Neural progenitor cell (in vitro differentiated cells): ENCODE data around the gene HDAC4. TPM values are rescaled to one million over a fixed set of nuclear protein-coding genes. Genes with fewer than 3 reads are reported as not detected.

Experiments
- DNase-seq: peaks from one replicate; pipeline ENCODE4 v3.0.0-alpha.2; 2016; ENCODE audit warnings: low spot score
- H2AFZ ChIP-seq: fragments of 200-600 bp; sonication (generic); replicated peaks from 2 replicates; pipeline ENCODE4 v1.6.1; 2016; ENCODE audit warnings: antibody characterized with exemption
- H3F3A ChIP-seq: fragments of 200-600 bp; sonication (generic); 2 replicates; pipeline ENCODE4 v1.6.1; 2016; ENCODE audit warnings: antibody characterized with exemption, low read depth
- H3K27ac ChIP-seq: fragments of 200-600 bp; sonication (generic); 2 replicates; pipeline ENCODE4 v1.5.1; 2016; ENCODE audit warnings: mild to moderate bottlenecking
- H3K27me3 ChIP-seq: fragments of 200-600 bp; sonication (generic); 2 replicates; pipeline ENCODE4 v1.6.1; 2016; ENCODE audit warnings: mild to moderate bottlenecking, moderate library complexity
- H3K36me3 ChIP-seq: fragments of 200-600 bp; sonication (generic); 2 replicates; pipeline ENCODE4 v1.5.1; 2016
- H3K4me1 ChIP-seq: fragments of 200-600 bp; sonication (generic); 2 replicates; pipeline ENCODE4 v1.6.1; 2016; ENCODE audit warnings: mixed run types
- H3K4me2 ChIP-seq: fragments of 200-600 bp; sonication (generic); 2 replicates; pipeline ENCODE4 v1.6.1; 2016
- H3K4me3 ChIP-seq: fragments of 200-600 bp; sonication (generic); 2 replicates; pipeline ENCODE4 v1.5.1; 2016
- H3K79me2 ChIP-seq: fragments of 200-600 bp; sonication (generic); 2 replicates; pipeline ENCODE4 v1.6.1; 2016; ENCODE audit warnings: low read depth
- H3K9ac ChIP-seq: fragments of 200-600 bp; sonication (generic); 2 replicates; pipeline ENCODE4 v1.6.1; 2016
- H3K9me3 ChIP-seq: fragments of 200-600 bp; sonication (generic); 2 replicates; pipeline ENCODE4 v1.5.1; 2016; ENCODE audit warnings: low read depth
- H4K20me1 ChIP-seq: fragments of 200-600 bp; sonication (generic); 2 replicates; pipeline ENCODE4 v1.6.1; 2016; ENCODE audit warnings: low read depth
- H3K27ac Mint-ChIP-seq: 3 replicates; pipeline ENCODE4 v1.8.0; 2021; ENCODE audit warnings: mixed read lengths
- H3K27me3 Mint-ChIP-seq: 2 replicates; pipeline ENCODE4 v1.8.0; 2022; ENCODE audit warnings: low read depth, mild to moderate bottlenecking, inconsistent platforms, moderate library complexity, mixed read lengths; ENCODE audit not compliant: insufficient read depth
- H3K36me3 Mint-ChIP-seq: 3 replicates; pipeline ENCODE4 v1.8.0; 2021; ENCODE audit warnings: mixed read lengths
- H3K4me1 Mint-ChIP-seq: 3 replicates; pipeline ENCODE4 v1.8.0; 2021; ENCODE audit warnings: mixed read lengths
- H3K4me3 Mint-ChIP-seq: 3 replicates; pipeline ENCODE4 v1.8.0; 2021; ENCODE audit warnings: mild to moderate bottlenecking, moderate library complexity, mixed read lengths
- H3K9me3 Mint-ChIP-seq: 3 replicates; pipeline ENCODE4 v1.8.0; 2020; ENCODE audit warnings: mixed read lengths
- EZH2 ChIP-seq: fragments of 200-600 bp; sonication (generic); IDR thresholded peaks from 2 replicates; pipeline ENCODE4 v1.6.1; 2017; ENCODE audit warnings: antibody characterized with exemption, mild to moderate bottlenecking, moderate library complexity
- EZH2phosphoT487 ChIP-seq: fragments of 200-600 bp; sonication (generic); IDR thresholded peaks from 2 replicates; pipeline ENCODE4 v1.6.1; 2017; ENCODE audit warnings: antibody characterized with exemption
- total RNA-seq: library from RNA; depleted of rRNA; stranded (reverse); fragments of >200 nt; gene quantifications from 2 replicates; pipeline ENCODE4 v1.2.3, GENCODE V29; 2015; ENCODE audit warnings: low replicate concordance
- TF ChIP-seq, protein P1 (sequence below): fragments of 200-600 bp; sonication (generic); IDR thresholded peaks from 2 replicates; pipeline ENCODE4 v1.5.1; 2017; ENCODE audit warnings: antibody characterized with exemption, mild to moderate bottlenecking

The HDAC4 gene
- total RNA-seq, 1 donor from 2014 or later, result 36.0 TPM

GRCh38 chr2:239268082-239268481 lies 132.7 kb downstream of the HDAC4 start:
- H3K9me3 Mint-ChIP-seq, result no peaks in the 10 kb centered on the region
- no peaks in the 10 kb centered on the region for H3K36me3 ChIP-seq

GRCh38 chr2:239267288-239267951 lies 133.4 kb downstream of the HDAC4 start:
- H3K27ac Mint-ChIP-seq, result peak overlapping the region; percentile 79
- peaks cover 27% of the 10 kb centered on the region for H3K4me1 ChIP-seq
- no peaks in the 10 kb centered on the region for H3F3A ChIP-seq
- H3K9me3 Mint-ChIP-seq, result no peaks in the 10 kb centered on the region
- peaks cover 92% of the 10 kb centered on the region for H4K20me1 ChIP-seq
- H3K9ac ChIP-seq, result no peak overlapping the region
- H2AFZ ChIP-seq, result no peak overlapping the region
- no peaks in the 10 kb centered on the region for H3K9me3 ChIP-seq
- H3K27me3 ChIP-seq, result no peaks in the 10 kb centered on the region
- H3K27ac ChIP-seq, result no peak overlapping the region
- DNase-seq, result peak; percentile 55
- peaks cover 2% of the 10 kb centered on the region for H3K36me3 Mint-ChIP-seq
- no peak overlapping the region for H3K4me3 Mint-ChIP-seq
- peaks cover 2% of the 10 kb centered on the region for H3K27me3 Mint-ChIP-seq
- no peaks in the 10 kb centered on the region for H3K36me3 ChIP-seq
- TF ChIP-seq, protein P1, sequence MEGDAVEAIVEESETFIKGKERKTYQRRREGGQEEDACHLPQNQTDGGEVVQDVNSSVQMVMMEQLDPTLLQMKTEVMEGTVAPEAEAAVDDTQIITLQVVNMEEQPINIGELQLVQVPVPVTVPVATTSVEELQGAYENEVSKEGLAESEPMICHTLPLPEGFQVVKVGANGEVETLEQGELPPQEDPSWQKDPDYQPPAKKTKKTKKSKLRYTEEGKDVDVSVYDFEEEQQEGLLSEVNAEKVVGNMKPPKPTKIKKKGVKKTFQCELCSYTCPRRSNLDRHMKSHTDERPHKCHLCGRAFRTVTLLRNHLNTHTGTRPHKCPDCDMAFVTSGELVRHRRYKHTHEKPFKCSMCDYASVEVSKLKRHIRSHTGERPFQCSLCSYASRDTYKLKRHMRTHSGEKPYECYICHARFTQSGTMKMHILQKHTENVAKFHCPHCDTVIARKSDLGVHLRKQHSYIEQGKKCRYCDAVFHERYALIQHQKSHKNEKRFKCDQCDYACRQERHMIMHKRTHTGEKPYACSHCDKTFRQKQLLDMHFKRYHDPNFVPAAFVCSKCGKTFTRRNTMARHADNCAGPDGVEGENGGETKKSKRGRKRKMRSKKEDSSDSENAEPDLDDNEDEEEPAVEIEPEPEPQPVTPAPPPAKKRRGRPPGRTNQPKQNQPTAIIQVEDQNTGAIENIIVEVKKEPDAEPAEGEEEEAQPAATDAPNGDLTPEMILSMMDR, result no peak
- TF ChIP-seq EZH2phosphoT487, result no peak
- no peak for TF ChIP-seq EZH2
- peaks cover 60% of the 10 kb centered on the region for H3K4me1 Mint-ChIP-seq
- H3K4me2 ChIP-seq, result no peak overlapping the region
- peaks cover 98% of the 10 kb centered on the region for H3K79me2 ChIP-seq
- H3K4me3 ChIP-seq, result no peak overlapping the region

More at GRCh38 chr2:239268082-239268481, 132.7 kb downstream of the HDAC4 start:
- H3K27me3 ChIP-seq, result no peaks in the 10 kb centered on the region
- no peaks in the 10 kb centered on the region for H3K9me3 ChIP-seq
- H3K36me3 Mint-ChIP-seq, result peaks cover 2% of the 10 kb centered on the region
- H3F3A ChIP-seq, result no peaks in the 10 kb centered on the region
- TF ChIP-seq, protein P1, result no peak
- TF ChIP-seq EZH2phosphoT487, result no peak
- TF ChIP-seq EZH2, result no peak
- H3K27ac Mint-ChIP-seq, result peak overlapping the region; percentile 39
- H3K27me3 Mint-ChIP-seq, result peaks cover 2% of the 10 kb centered on the region
- no peak overlapping the region for H2AFZ ChIP-seq
- no peak overlapping the region for H3K9ac ChIP-seq
- H4K20me1 ChIP-seq, result peaks cover 99% of the 10 kb centered on the region
- H3K4me3 ChIP-seq, result no peak overlapping the region
- peaks cover 67% of the 10 kb centered on the region for H3K4me1 Mint-ChIP-seq
- peaks cover 27% of the 10 kb centered on the region for H3K4me1 ChIP-seq
- H3K4me3 Mint-ChIP-seq, result no peak overlapping the region
- no peak overlapping the region for H3K4me2 ChIP-seq
- H3K27ac ChIP-seq, result no peak overlapping the region
- DNase-seq, result no peak
- peaks cover 99% of the 10 kb centered on the region for H3K79me2 ChIP-seq

- Mint-ChIP-seq H3K36me3 (peaks cover 2% of the 10 kb centered on the region), H3K9me3 (no peaks in the 10 kb centered on the region), H3K27me3 (peaks cover 2% of the 10 kb centered on the region), H3K4me1 (peaks cover 58% of the 10 kb centered on the region), H3K27ac (peak overlapping the region; percentile 79), H3K4me3 (no peak overlapping the region)
- Histone ChIP-seq H3F3A (no peaks in the 10 kb centered on the region), H3K9ac (no peak overlapping the region), H2AFZ (no peak overlapping the region), H3K9me3 (no peaks in the 10 kb centered on the region), H3K4me1 (peaks cover 23% of the 10 kb centered on the region), H3K79me2 (peaks cover 97% of the 10 kb centered on the region), H3K4me3 (no peak overlapping the region), H4K20me1 (peaks cover 86% of the 10 kb centered on the region), H3K27ac (no peak overlapping the region), H3K36me3 (no peaks in the 10 kb centered on the region), H3K27me3 (no peaks in the 10 kb centered on the region), H3K4me2 (no peak overlapping the region)
- DNase-seq, result no peak
- no peak for TF ChIP-seq EZH2phosphoT487
- TF ChIP-seq, protein P1, result no peak
- no peak for TF ChIP-seq EZH2
Observed at GRCh38 chr2:239266779-239267287, 134.0 kb downstream of the HDAC4 start.
